Ishikawa (cell line): ENCODE measurements around the gene TLE3.

Source experiments
- CEBPB ChIP-seq: IDR thresholded peaks from 2 replicates; pipeline ENCODE4 v1.6.1; 2012
- CREB1 ChIP-seq: IDR thresholded peaks from 2 replicates; pipeline ENCODE4 v1.6.1; 2012; ENCODE audit warnings: low read depth
- EGR1 ChIP-seq: IDR thresholded peaks from 2 replicates; pipeline ENCODE4 v1.6.1; 2012
- EP300 ChIP-seq: IDR thresholded peaks from 2 replicates; pipeline ENCODE4 v1.6.1; 2012; ENCODE audit warnings: borderline replicate concordance
- FOXM1 ChIP-seq: IDR thresholded peaks from 2 replicates; pipeline ENCODE4 v1.6.1; 2012; ENCODE audit warnings: low read depth, borderline replicate concordance
- NFIC ChIP-seq: IDR thresholded peaks from 2 replicates; pipeline ENCODE4 v1.6.1; 2012
- RAD21 ChIP-seq: IDR thresholded peaks from 2 replicates; pipeline ENCODE4 v1.6.1; 2012; ENCODE audit warnings: low read depth
- TAF1 ChIP-seq: IDR thresholded peaks from 2 replicates; pipeline ENCODE4 v1.6.1; 2012; ENCODE audit warnings: low read depth, mild to moderate bottlenecking
- TCF12 ChIP-seq: IDR thresholded peaks from 2 replicates; pipeline ENCODE4 v1.6.1; 2012; ENCODE audit warnings: low read depth
- TEAD4 ChIP-seq: IDR thresholded peaks from 2 replicates; pipeline ENCODE4 v1.6.1; 2012
- YY1 ChIP-seq: IDR thresholded peaks from 2 replicates; pipeline ENCODE4 v1.6.1; 2012; ENCODE audit warnings: low read depth
- ZBTB7A ChIP-seq: IDR thresholded peaks from 2 replicates; pipeline ENCODE4 v1.6.1; 2012; ENCODE audit warnings: low read depth
- TF ChIP-seq, protein P1 (sequence below): IDR thresholded peaks from 2 replicates; pipeline ENCODE4 v1.6.1; 2012; ENCODE audit warnings: low read depth, mild to moderate bottlenecking
- TF ChIP-seq, protein P2 (sequence below): IDR thresholded peaks from 2 replicates; pipeline ENCODE4 v1.6.1; 2012
- TF ChIP-seq, protein P3 (sequence below): IDR thresholded peaks from 2 replicates; pipeline ENCODE4 v1.6.1; 2012

Gene TLE3

DNA sequence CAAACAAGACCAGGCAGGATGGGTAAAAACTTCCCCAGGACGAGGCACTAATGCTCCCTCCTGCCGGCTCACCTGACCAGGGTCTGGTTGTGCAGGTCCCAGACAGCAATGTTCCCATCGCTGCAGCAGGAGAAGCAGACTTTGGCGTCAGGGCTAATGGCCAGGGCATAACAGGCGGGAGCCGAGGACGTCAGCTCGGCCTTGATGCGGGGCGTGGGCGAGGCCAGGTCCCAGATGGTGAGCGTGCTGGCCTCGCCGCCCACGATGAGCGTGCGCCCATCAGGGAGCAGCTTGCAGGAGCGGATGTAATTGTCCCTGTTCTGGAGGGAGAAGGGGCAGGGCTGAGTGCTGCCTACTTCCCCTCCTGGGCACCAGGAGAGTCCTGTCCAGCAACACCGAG is 43.4 kb downstream of the TLE3 start:
- no peak for TF ChIP-seq EP300
- TF ChIP-seq RAD21 = no peak
- TF ChIP-seq YY1 = no peak
- no peak for TF ChIP-seq CREB1
- TF ChIP-seq, protein P1, sequence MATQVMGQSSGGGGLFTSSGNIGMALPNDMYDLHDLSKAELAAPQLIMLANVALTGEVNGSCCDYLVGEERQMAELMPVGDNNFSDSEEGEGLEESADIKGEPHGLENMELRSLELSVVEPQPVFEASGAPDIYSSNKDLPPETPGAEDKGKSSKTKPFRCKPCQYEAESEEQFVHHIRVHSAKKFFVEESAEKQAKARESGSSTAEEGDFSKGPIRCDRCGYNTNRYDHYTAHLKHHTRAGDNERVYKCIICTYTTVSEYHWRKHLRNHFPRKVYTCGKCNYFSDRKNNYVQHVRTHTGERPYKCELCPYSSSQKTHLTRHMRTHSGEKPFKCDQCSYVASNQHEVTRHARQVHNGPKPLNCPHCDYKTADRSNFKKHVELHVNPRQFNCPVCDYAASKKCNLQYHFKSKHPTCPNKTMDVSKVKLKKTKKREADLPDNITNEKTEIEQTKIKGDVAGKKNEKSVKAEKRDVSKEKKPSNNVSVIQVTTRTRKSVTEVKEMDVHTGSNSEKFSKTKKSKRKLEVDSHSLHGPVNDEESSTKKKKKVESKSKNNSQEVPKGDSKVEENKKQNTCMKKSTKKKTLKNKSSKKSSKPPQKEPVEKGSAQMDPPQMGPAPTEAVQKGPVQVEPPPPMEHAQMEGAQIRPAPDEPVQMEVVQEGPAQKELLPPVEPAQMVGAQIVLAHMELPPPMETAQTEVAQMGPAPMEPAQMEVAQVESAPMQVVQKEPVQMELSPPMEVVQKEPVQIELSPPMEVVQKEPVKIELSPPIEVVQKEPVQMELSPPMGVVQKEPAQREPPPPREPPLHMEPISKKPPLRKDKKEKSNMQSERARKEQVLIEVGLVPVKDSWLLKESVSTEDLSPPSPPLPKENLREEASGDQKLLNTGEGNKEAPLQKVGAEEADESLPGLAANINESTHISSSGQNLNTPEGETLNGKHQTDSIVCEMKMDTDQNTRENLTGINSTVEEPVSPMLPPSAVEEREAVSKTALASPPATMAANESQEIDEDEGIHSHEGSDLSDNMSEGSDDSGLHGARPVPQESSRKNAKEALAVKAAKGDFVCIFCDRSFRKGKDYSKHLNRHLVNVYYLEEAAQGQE = no peak
- no peak for TF ChIP-seq ZBTB7A
- TF ChIP-seq TAF1 = no peak
- TF ChIP-seq, protein P2, sequence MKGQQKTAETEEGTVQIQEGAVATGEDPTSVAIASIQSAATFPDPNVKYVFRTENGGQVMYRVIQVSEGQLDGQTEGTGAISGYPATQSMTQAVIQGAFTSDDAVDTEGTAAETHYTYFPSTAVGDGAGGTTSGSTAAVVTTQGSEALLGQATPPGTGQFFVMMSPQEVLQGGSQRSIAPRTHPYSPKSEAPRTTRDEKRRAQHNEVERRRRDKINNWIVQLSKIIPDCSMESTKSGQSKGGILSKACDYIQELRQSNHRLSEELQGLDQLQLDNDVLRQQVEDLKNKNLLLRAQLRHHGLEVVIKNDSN = no peak
- TF ChIP-seq TEAD4 = no peak
- TF ChIP-seq CEBPB = no peak
- TF ChIP-seq EGR1 = no peak
- no peak for TF ChIP-seq TCF12
- TF ChIP-seq, protein P3, sequence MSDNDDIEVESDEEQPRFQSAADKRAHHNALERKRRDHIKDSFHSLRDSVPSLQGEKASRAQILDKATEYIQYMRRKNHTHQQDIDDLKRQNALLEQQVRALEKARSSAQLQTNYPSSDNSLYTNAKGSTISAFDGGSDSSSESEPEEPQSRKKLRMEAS = no peak
- TF ChIP-seq FOXM1 = no peak
- TF ChIP-seq NFIC = no peak

DNA sequence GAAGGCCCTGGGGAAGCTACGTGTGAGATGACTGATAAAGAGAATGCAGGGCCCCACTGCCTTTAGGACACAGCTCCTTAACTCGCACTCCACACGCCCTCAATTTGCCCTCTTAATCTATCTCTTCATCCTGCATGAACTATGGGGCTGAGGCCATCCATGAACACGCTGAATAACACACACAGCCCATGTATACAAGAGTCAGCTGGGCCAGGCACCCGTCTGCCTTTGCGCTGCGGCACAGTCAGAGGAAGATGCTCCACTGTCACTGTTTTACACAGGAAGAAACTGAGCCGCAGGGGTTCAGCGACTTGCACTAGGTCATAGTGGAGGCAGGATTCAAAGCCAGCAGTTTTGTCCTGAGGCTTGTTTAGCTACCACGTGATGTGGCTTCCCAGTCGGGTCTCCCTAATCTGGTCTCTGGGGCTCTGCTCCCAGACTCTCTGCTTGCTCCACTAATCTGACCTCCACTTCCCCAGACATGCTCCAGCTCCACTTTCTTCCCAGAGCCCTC is 43.9 kb downstream of the TLE3 start:
- TF ChIP-seq TAF1 (no peak), EP300 (no peak), TEAD4 (no peak), FOXM1 (no peak), YY1 (no peak), EGR1 (no peak)
- TF ChIP-seq, protein P2 = no peak

DNA sequence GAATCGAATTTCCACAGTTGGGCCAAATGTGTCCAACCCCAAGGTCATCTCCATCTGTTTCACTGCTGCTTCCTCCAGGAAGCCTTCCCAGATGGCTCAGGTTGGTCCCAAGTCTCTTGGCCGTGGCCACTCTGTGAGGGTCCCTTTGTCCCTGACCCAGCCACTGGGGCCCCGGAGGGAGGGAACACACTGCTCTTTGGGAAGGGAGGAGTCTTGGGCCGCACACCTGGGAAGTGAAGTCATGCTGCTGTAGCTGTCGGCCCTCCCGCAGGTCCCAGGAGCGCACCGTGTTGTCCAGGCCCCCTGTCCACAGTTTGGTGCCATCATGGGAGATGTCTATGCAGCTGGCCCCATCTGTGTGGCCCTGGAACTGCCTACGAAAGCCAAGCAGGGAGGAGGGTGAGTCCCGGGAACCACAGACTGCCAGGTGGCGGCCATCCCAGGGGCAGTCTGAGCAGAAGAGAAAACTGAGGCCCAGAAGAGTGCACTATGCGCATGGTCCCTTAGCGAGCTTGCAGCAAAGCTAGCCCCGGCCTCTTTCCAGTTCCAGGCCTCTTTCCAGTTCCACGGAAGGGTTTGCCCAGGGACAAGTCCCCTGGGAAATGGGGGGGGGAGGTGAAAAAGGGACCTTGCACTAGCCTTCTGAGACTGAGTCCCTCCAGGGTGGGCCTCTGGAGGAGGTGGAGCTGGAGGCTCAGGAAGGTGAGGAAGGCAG is 44.6 kb downstream of the TLE3 start:
- TF ChIP-seq, protein P3 = no peak
- TF ChIP-seq TAF1 (no peak), TCF12 (no peak), ZBTB7A (no peak), YY1 (no peak), NFIC (no peak), CEBPB (no peak), EGR1 (no peak), RAD21 (no peak), FOXM1 (no peak), EP300 (no peak), TEAD4 (no peak), CREB1 (no peak)
- TF ChIP-seq, protein P1 = no peak
- TF ChIP-seq, protein P2 = no peak

DNA sequence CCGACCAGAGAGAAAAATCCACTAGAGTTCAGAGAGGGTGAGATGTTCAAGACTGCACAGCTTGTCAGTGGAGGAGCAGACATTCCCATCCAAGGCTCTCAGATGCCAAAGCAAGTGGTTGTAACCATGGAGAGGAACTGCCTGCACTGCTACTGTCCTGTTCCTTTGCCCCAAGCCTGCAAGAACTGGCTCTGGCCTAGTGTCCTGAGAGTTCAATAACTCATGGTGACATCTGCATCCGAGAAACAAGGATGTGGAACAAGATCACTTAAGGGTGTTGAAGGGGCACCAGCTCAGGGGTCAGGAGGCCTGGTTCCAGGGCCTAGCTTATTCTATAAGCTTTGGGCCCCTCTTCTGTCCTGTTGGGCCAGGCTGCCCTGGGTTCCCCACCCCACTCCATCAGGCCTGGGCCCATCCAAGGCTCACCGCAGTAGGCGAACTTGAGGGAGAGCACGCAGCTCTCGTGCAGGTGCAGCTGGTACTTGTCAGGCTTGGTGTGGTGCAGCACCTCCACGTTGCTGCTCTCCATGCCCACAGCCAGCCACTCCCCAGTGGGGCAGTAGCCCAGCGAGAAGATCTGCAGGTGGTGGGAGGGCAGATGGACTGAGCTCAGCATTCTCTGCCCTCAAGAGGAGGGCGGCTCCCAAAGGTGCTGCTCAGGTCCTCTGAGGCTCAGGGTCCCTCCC is 45.6 kb downstream of the TLE3 start:
- TF ChIP-seq TEAD4 (no peak), EP300 (no peak), YY1 (no peak), EGR1 (no peak), CREB1 (no peak), RAD21 (no peak), ZBTB7A (no peak), TCF12 (no peak), TAF1 (no peak), CEBPB (no peak), FOXM1 (no peak), NFIC (no peak)
- TF ChIP-seq, protein P2 = no peak
- TF ChIP-seq, protein P1 = no peak
- TF ChIP-seq, protein P3 = no peak
